Thyroid gland (tissue), 4 donors: ENCODE results near the gene ACTR5. TPM values are rescaled to one million over a fixed set of nuclear protein-coding genes. Genes with fewer than 3 reads are reported as not detected.

ENCODE experiments used
- DNase-seq, 2 donors: peaks; one replicate each; pipeline ENCODE4 v3.0.0-alpha.2; 2019
- H3K27ac ChIP-seq, 3 donors: fragments of 200-600 bp; sonication (generic); 1 replicate in 2 of 3; 2 replicates in 1 of 3; pipeline ENCODE4 v1.5.1; 2016 to 2019; ENCODE audit warnings: mild to moderate bottlenecking in 1 of 3, moderate library complexity in 1 of 3
- H3K27me3 ChIP-seq: fragments of 200-600 bp; sonication (generic); one replicate; pipeline ENCODE4 v1.5.1; 2019
- H3K36me3 ChIP-seq, 2 donors: fragments of 200-600 bp; sonication (generic); one replicate each; pipeline ENCODE4 v1.5.1; 2016 to 2019
- H3K4me1 ChIP-seq, 2 donors: fragments of 200-600 bp; sonication (generic); one replicate each; pipeline ENCODE4 v1.5.1; 2017 to 2019
- H3K4me3 ChIP-seq, 3 donors: fragments of 200-600 bp; sonication (generic); replicated peaks in 1 of 3; 1 replicate in 2 of 3; 2 replicates in 1 of 3; pipeline ENCODE4 v1.5.1; 2016; ENCODE audit warnings: mild to moderate bottlenecking in 1 of 3
- H3K9me3 ChIP-seq: fragments of 200-600 bp; sonication (generic); one replicate; pipeline ENCODE4 v1.5.1; 2017
- CTCF ChIP-seq, 6 experiments: fragments of 200-600 bp in 3 of 6; fragments of 450-650 bp in 3 of 6; sonication (generic) in 3 of 6; IDR thresholded peaks; one replicate each; pipeline ENCODE4 v1.5.1; 2016 to 2019; ENCODE audit warnings: antibody characterized with exemption in 6 of 6, mild to moderate bottlenecking in 2 of 6, inconsistent platforms in 1 of 6, moderate library complexity in 1 of 6
- POLR2A ChIP-seq, 2 donors: fragments of 450-650 bp; IDR thresholded peaks; one replicate each; pipeline ENCODE4 v1.6.1; 2017; ENCODE audit warnings: antibody characterized with exemption in 2 of 2, mild to moderate bottlenecking in 2 of 2, moderate library complexity in 1 of 2
- WGBS, 2 donors: methylation state at CpG; one replicate each; pipeline ENCODE4 v1.1.5; 2017; 5-methylcytosine and 5-hydroxymethylcytosine counted together
- intact Hi-C: fragments of 100-400 bp; cut with DNase I; formaldehyde crosslinking; loops from one replicate; pipeline ENCODE4 v1.15.1; 2023
- total RNA-seq, 4 donors: library from RNA; depleted of rRNA; stranded (reverse); fragments of >200 nt; gene quantifications; one replicate each; pipeline ENCODE4 v1.2.3, GENCODE V29; 2016

The ACTR5 gene
- total RNA-seq, 4 donors from 2014 or later, result 6.9 to 14.4 (median 10.4) TPM

- 60 to 66% methylated on average over 10 to 18 of the region's 18 CpGs for WGBS, 2 donors
- H3K4me1 ChIP-seq, result peaks cover 9 to 17% of the 10 kb centered on the region in 2 donors
- peak overlapping the region in 1 of 3 donors; percentile 37 for H3K4me3 ChIP-seq
- no peaks in the 10 kb centered on the region for H3K36me3 ChIP-seq
- TF ChIP-seq POLR2A (IDR thresholded peaks at IDR 0.05), result no peak
- no peak for TF ChIP-seq CTCF (IDR thresholded peaks at IDR 0.05)
- H3K27me3 ChIP-seq, result peaks cover 10% of the 10 kb centered on the region
- peak in 1 of 2 donors; percentile 20 for DNase-seq
- no peaks in the 10 kb centered on the region for H3K9me3 ChIP-seq
- peak overlapping the region in 2 of 3 donors; percentile 50 to 77 for H3K27ac ChIP-seq
- intact Hi-C loops, result no loop called here
Observed at GRCh38 chr20:38804682-38805501, 56.6 kb downstream of the ACTR5 start.

GRCh38 chr20:38805502-38805957, 57.3 kb downstream of the ACTR5 start, which contains the start of gene PPP1R16B:
TSS of gene PPP1R16B (plus strand) at chr20:38805697. CDS start at chr20:38835926, 30,229 bp downstream.
- peak within 1 kb of the TSS in 2 of 3 donors; percentile 50 to 77 for H3K27ac ChIP-seq

GRCh38 chr20:38805958-38806854, 57.9 kb downstream of the ACTR5 start:
- 0 to 1% methylated on average over 10 to 22 of the region's 81 CpGs for WGBS, 2 donors
- H3K27ac ChIP-seq, result peak overlapping the region in 2 of 3 donors; percentile 50 to 77
- H3K27me3 ChIP-seq, result peaks cover 10% of the 10 kb centered on the region
- H3K9me3 ChIP-seq, result no peaks in the 10 kb centered on the region
- peaks cover 9 to 17% of the 10 kb centered on the region in 2 donors for H3K4me1 ChIP-seq
- TF ChIP-seq CTCF (IDR thresholded peaks at IDR 0.05), result peak in 1 of 6 experiments; percentile 4
- no peak for TF ChIP-seq POLR2A (IDR thresholded peaks at IDR 0.05)
- H3K36me3 ChIP-seq, result no peaks in the 10 kb centered on the region
- peak overlapping the region in 2 of 3 donors; percentile 30 to 37 for H3K4me3 ChIP-seq
- intact Hi-C loops, result no loop called here
- DNase-seq, result peak in 1 of 2 donors; percentile 12

More at GRCh38 chr20:38805502-38805957, 57.3 kb downstream of the ACTR5 start, which contains the start of gene PPP1R16B:
- Histone ChIP-seq H3K4me3 (peak within 1 kb of the TSS in 2 of 3 donors; percentile 30 to 37), H3K9me3 (no peaks in the 10 kb centered on the region), H3K36me3 (no peaks in the 10 kb centered on the region), H3K27me3 (peaks cover 10% of the 10 kb centered on the region), H3K4me1 (peaks cover 9 to 17% of the 10 kb centered on the region in 2 donors)
- TF ChIP-seq POLR2A (IDR thresholded peaks at IDR 0.05) (peak in 1 of 2 donors; percentile 41), CTCF (IDR thresholded peaks at IDR 0.05) (no peak)
- peak; percentile 33 to 43 for DNase-seq
- WGBS, 2 donors, result 2 to 4% methylated on average over 10 to 31 of the region's 40 CpGs
- intact Hi-C loops, result no loop called here

- 13 to 35% methylated on average over 12 to 18 of the region's 32 CpGs for WGBS, 2 donors
- peaks cover 10% of the 10 kb centered on the region for H3K27me3 ChIP-seq
- H3K4me3 ChIP-seq, result peak overlapping the region in 1 of 3 donors; percentile 37
- peak overlapping the region in 1 of 3 donors; percentile 77 for H3K27ac ChIP-seq
- TF ChIP-seq POLR2A (IDR thresholded peaks at IDR 0.05) (no peak), CTCF (IDR thresholded peaks at IDR 0.05) (no peak)
- intact Hi-C loops, result no loop called here
- peaks cover 9 to 17% of the 10 kb centered on the region in 2 donors for H3K4me1 ChIP-seq
- no peaks in the 10 kb centered on the region for H3K9me3 ChIP-seq
- no peak for DNase-seq
- H3K36me3 ChIP-seq, result no peaks in the 10 kb centered on the region
Observed at GRCh38 chr20:38806855-38807655, 58.8 kb downstream of the ACTR5 start.
